Hematopoietic multipotent progenitor cell (in vitro differentiated cells): ENCODE results near the gene POLR3A. TPM values are rescaled to one million over a fixed set of nuclear protein-coding genes. Genes with fewer than 3 reads are reported as not detected.

ENCODE experiments used
- DNase-seq, 3 donors: peaks; one replicate each; pipeline ENCODE4 v3.0.0-alpha.2; 2011 to 2015; ENCODE audit warnings: low read depth in 2 of 3, low spot score in 2 of 3
- total RNA-seq: library from RNA; depleted of rRNA; stranded (reverse); fragments of >200 nt; gene quantifications from one replicate; pipeline ENCODE4 v1.2.3, GENCODE V29; 2012

The POLR3A gene
- total RNA-seq, 1 donor: 9.7 TPM

DNA sequence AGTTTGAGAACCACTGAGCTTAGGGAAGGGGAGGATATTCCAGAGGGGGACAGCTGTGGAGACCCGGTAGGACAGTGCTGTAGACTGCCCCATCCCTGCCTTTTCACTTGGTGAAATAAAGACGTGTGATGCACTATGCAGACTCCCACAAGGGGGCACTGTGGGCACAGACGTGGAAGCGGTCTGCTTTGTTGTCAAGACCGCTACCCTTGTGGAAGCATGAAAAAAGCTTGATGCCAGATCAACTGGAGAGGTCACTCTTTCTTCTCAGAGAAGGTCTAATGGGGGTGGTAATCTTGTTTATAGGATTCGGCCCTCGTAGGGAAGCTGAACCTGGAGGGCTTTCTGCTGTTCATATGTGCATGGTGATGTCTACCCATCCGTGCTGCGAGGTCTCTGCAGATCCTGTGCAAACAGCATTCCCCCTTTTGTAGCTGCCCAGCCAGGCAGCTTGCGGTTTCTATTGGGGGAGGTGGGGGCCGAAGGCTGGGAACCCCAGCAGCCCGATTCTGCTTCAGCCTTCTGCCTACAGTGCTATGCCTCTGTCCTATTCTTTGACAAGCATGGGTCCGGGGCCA, 18.1 kb upstream of the POLR3A start:
- peak; percentile 44 to 88 (median 75) for DNase-seq

DNA sequence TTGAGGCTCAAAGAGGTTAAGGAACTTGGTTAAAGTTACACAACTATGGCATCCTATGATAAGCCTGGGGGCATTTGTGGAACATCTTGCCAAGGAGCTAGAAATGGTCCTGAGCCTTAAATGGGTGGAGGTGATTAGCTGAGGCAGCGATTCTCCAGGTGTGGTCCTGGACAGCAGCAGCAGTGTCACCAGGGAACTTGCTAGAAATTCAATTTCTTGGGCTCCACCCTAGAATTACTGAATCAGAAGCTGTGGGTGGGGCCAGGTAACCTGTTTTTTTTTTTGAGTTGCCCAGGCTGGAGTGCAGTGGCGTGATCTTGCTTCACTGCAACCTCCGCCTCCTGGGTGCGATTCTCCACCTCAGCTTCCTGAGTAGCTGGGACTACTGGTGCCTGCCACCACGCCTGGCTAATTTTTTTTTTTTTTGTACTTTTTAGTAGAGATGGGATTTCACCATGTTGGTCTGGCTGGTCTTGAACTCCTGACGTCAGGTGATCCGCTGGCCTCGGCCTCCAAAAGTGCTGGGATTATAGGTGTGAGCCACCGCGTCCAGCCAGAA, 17.5 kb upstream of the POLR3A start:
- DNase-seq: no peak

DNA sequence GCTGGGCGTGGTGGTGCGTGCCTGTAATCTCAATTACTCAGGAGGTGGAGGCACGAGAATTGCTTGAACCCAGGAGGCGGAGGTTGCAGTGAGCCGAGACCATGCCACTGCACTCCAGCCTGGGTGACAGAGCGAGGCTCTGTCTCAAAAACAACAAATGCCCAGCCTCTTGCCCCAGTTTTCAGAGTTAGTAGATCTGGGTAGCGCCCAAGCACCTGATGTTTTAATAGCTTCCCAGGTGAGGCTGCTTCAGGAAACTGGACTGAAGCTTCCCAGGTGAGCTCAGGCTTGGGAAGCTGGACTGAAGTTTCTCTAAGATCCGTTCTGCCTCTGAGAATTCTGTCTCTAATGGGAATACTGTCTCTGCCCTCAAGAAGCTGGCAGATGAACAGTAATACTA, 16.5 kb upstream of the POLR3A start:
- DNase-seq: no peak

DNA sequence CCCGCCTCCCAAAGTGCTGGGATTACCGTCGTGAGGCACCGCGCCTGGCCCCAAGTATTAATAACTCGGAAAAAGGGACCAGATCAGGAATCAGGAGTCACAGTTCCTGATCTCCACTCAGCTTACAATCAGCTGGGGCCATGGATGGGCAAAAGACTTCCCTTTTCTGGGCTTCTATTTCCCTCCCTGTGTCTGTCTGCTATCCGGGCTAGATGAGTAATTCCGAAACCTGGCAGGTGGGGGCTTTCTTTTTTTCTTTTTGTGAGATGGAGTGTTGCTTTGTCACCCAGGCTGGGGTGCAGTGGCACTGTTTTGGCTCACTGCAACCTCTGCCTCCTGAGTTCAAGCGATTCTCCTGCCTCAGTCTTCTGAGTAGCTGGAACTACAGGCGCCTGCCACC, 15.9 kb upstream of the POLR3A start:
- no peak for DNase-seq

DNA sequence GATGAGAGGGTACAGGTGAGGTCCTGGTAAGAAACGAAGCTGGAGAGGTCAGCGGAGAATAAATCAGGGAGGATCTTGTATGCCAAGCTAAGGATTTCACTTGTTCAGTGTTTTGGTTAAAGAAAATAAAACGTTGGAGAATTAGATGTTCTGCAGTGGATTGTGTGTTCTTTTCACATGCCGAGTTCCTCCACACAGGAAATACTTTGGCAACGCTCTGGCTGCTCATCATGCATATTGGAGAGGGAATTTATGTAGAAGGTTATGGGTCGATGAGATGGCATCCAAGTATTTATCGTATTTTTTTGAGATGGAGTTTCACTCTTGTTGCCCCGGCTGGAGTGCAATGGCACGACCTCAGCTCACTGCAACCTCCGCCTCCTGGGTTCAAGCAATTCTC, 15.4 kb upstream of the POLR3A start:
- DNase-seq: no peak

DNA sequence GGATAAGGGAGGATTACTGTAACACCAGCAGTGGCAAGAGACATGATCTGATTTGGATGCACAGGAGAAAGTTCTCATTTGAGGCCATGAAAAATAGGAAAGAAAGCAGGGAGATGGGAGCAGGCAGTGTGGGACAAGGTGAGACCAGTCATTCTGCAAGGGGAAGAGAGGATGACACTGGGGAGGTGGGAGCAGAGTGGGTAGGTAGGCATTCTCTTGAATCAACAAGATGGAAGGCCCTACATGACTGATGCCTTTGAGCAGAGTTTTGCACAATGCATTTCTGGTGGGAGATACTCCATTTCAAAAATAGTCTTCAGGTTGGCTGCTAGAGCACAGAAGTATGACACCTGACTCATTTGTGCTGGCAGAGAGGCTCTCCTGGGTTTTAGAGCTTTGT, 14.9 kb upstream of the POLR3A start:
- no peak for DNase-seq

DNA sequence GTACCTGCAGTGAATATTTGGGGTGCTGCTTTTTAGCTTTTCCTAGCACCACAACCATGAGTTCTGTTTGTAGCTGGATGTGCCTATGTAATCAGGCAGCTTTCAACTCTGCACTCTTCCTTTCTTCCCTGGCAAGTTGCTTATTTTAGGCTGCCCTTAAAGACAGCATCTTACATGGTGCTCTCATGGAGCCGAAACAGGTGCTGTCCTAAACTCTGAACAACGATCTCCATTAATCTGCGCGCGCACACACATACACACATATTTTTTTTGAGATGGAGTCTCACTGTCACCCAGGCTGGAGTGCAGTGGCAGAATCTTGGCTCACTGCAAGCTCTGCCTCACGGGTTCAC, 13.4 kb upstream of the POLR3A start:
- no peak for DNase-seq

DNA sequence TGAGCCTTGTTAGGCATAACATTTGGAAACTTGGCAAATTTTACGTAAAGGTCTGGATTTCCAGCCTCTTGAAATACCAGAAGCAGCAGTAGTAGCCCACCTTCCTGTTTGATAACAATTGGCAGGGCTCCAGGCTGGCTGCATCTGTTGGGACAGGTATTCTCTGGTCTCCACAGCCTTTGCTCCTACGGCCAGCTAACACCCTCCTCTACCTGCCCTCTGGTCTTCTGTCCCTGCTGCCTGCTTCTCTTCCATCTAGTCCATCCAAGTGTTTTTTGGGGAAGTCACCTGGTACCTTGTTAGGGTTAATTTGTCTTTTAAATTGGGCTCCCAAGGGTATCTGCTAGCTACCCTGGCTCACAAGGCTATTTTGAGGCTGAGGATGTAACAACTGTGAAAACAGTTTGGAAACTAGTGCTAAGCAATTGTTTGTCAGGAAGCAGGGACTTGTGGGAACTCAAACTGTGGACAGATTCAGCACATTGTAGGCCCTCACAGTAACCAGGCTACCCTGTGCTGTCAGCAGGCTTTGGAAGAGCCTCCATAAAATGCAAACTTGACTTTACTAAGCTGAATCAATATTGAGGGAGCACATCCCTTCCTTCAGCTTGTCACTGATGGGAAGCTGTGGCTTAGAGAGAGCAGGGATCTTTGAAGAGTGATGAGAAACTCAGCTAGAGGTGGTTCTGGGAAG, 12.9 kb upstream of the POLR3A start:
- no peak for DNase-seq

DNA sequence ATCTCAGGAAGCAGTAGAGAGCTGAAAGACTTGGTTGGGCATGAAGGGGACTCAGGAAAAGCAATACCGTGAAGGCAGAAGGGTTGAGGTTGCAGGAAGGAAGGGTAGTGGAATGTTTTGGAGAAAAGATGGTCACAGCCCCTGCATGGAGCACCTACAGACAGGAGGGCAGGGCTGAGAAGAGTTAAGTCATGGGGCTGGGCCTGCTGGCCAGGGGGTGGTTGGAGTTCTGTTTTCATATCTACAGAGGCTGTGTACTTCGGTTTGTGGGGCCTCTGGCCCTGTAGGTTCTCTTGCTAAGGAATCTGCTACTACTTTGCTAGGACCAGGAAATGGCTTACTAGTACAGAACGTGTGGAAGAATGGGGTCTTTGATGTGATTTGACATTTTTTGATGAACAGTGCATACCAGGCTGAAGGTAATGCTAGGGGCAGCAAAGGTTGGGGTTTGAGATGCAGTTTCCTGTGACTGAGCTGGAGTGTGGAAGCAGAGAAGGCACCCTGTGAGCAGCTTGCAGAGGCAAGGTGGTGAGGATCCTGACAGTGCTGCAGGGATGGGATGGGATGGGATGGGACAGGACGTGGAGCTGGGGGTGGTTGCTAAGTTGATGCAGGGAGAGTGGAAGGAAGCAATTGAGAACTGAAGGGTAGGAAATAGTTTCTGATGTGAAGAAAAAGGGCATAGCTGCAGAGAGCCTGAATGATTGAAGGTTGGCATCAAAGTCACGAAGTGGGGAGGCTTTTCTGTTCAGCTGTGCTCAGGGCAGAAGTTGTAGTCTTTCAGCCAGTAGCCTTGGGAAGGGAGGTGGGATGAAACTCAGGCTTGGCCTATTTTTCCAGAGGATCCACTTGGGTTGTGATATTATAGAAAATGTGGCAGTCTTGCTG, 12.1 kb upstream of the POLR3A start:
- no peak for DNase-seq

DNA sequence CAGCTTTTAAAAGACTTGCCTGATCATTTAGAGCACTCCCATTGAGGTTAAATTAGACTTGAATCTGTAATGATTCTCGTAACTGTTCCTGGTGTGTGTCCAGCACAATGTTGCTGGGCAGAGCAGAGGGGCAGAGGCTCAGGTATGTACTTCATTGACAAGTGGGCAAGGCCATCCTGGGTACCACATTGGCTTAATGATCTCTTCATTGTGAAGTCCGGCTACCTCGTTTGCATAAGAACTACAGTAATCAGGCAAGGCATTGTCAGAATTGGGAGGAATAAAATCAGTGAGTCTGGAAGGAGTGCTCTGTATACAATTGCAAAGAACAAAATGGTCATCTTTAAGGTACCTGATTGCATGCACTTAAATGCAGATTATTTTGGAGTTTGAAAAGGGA, 10.4 kb upstream of the POLR3A start:
- DNase-seq: no peak

DNA sequence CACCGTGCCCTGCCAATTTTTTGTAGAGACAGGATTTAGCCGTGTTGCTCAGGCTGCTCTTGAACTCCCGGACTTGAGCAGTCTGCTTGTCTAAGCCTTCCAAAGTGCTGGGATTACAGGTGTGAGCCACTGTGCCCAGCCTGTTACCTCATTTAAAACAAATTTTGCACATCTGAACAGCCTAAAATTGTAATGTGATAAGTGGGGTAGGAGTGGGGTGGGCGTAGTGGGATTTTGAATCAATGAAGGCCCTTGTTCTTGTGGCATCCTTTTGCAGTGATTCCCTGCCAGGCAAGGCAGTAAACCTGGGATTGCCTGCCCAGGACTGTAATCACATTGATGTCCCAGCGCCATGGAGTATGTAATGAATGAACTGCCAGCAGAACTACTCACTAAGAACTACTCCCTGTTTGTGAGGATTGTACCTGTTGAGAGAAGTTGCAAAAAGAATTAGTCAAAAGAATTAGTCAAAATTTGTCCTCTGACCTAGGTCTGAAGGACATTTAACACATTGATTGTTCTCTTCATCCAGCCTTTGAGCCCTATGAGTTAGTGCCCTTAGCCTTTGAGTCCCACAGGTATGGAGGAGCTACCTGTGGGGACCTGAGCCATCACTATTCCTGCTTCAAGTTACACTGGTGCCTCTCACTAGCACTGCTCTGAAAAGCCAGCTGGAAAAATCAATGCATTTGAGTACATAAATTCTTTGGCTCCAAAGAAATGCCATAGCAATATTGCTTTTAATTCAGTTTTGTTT, 9.7 kb upstream of the POLR3A start:
- DNase-seq: no peak

DNA sequence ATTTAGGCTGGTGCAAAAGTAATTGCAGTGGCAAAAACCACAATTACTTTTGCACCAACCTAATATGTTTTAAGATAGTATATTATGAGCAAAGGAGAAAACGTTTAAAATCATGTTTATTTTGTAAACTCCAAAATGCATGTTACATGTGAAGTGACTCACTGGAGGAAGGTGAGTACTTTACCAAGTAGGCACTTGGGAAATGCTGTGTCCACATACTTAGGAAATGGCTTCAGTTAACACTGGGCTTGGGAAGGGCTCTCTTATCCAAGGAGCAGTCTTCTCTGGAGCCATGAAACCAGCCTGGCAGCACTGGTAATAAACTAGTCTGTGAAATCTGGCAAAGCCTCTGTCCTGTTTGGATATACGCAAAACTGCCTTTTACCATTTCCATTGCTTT, 8.8 kb upstream of the POLR3A start:
- no peak for DNase-seq

DNA sequence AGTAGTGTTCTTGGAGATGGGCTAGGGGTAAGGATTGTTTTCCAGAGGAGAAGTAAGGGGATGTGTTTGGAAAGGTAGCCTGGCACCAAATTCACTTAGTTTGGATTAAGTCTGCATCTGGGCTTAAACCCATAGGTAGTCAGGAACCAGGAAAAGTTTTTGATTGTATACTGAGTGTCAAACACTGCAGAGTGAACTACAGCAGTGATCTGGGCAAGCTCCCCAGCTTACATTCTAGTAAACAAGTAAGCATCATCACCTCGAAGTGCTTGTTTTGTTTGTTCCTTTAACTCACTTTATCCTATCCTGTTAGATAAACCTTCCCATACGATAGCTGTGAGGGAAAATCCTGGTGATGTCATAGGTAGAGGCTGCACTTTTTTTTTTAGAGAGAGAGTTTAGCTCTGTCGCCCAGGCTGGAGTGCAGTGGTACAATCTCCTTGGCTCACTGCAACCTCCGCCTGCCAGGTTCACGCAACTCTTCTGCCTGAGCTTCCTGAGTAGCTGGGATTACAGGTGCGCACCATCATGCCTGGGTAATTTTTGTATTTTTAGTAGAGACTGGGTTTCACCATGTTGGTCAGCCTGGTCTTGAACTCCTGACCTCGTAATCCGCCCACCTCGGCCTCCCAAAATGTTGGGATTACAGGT, 6.7 kb upstream of the POLR3A start:
- DNase-seq: no peak

DNA sequence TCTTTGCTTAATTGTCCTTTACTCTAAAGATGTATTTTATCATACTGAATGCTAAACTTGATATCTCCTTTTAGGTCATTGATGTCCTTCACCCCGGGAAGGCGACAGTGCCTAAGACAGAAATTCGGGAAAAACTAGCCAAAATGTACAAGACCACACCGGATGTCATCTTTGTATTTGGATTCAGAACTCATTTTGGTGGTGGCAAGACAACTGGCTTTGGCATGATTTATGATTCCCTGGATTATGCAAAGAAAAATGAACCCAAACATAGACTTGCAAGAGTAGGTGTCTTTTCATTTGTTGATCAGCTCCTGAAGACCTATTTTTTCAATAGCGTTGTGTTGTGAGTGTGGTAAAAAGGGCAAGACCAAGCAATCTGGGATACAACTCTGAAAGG, 6.1 kb upstream of the POLR3A start:
- no peak for DNase-seq

DNA sequence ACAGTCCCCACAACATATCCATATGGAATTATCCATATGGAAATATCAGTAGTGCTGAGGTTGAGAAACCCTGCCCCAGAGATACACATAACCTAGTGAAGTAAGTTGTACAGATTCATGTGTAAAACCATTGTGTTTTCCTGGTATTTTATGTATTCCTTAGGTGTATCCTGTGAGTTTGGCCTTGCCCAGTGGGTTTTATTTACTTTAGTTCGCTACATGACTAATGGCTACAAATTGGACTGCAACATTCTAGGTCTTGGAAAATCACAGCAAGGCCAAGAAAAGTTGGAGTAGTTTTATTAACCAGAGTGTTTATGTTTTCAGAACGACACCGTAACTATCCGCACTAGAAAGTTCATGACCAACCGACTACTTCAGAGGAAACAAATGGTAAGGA, 5.7 kb upstream of the POLR3A start:
- DNase-seq: no peak

DNA sequence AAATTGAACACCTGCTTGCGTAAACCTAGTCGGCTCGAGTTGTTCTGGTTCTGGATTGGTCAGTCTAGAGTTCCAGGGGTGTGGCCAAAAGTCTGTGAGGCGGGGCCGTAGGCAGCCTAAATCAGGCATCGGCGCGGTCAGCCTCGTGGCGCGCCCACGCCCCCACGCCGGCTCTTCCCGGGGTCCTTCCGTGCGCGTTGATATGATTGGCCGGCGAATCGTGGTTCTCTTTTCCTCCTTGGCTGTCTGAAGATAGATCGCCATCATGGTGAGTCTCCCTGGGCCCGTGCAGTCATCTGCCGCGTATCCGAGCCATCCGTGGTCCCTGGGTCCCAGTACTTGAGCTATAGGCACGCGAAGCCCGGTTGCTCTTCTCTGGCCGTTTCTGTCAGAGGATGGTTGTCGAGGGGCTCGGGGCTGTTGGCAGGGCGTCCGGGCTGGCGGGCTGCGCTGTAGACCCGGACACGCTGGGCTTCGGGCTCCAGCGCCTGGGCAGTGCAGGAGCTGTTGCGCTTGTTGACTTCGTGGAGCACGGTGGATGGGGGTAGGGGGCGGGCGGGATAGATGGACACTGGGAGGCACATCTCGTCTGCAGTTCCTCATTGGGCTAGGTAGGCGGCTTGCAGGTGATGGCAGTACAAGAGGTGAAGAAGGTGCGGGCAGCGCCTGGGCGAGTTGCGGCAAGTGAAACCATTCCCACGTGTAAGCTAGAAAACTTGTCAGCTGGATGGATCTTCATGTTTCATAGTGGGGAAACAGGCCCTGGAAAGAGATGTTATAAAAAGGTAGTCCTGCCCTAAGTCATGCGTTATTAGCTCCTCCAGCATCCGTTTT, 4.5 kb upstream of the POLR3A start, which contains the start of gene RPS24:
TSS of gene RPS24 (plus strand) at position 227 of the 834 bp plus-strand sequence. CDS start at position 266, 39 bp downstream.
- peak; percentile 89 to 97 (median 96) for DNase-seq

DNA sequence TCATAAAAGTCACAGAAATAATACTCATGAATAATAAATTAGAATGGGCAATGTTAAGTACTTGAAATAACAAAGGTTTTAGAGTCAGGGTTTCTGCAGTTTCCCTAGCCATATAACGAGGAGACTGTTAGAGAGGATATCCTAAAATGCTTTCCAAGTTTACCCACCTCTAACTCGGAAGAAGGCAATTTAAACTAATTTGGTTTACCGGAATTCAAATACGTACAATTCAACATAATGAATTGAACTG, 4.0 kb upstream of the POLR3A start:
- no peak for DNase-seq

DNA sequence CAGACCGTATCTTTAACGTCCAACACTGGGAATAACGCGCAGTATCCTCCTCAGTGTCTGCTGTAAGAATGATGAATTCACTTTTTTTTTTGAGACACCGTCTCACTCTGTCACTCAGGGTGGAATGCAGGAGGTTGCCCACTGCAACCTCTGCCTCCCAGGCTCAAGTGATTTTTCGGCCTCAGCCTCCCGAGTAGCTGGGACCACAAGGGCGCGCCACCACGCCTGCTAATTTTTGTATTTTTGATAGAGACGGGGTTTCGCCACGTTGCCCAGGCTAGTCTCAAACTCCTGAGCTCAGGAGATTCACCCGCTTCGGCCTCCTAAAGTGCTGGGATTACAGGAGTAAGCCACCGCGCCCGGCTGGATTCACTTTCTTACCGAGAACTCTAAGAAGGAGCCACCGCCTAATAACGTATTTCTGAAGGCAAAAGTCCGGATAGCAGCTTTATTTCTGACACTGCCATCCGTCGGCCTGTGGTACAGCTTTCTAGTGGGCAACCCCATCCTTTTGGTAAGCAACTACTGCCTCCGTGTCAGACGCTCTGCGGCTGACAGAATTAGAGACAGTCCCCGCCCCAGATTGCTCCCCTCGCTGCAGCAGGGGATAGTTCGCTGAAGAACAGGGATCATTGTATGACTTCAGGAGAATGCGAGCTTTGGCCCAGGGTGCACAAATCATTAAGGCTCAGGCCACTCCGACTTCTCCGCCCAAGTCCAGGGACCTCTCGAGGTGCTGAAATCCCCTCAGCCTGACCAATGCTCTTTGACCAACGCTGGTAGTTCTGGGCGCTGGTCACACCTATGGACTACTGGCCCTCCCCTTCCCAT, 662 bp downstream of the POLR3A start:
- DNase-seq: peak; percentile 17 to 31 (median 20)
